ENCODE measurements around the gene UBTD2.
"Not testable (repeated sequence)": the region's sequence is repeated elsewhere in the genome, so short reads cannot be mapped to it uniquely, and the experiment has no call there.

UBTD2 gene

DNA sequence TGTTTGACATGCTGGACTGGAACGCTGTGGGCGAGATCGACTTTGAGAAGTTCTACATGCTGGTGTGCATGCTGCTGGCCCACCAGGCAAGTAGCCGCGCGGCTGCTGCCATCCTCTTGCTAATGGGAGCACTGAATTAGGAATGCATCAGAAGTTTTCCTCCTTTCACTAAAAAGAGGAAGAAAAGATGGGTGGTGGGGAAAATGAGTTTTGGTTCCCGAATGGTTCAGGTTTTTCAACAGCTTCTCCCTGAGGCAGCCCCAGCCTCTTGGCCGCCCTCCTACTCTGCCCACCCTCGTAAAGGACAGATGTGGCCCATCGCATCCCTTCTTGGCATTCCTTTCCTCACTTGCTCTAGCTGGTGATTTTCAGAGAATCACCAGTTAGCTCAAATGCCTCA lies 84.1 kb downstream of the UBTD2 start:
- DNase-seq (ENCODE audit: low read depth in 2 of 3, low spot score in 1 of 3): no peak

DNA sequence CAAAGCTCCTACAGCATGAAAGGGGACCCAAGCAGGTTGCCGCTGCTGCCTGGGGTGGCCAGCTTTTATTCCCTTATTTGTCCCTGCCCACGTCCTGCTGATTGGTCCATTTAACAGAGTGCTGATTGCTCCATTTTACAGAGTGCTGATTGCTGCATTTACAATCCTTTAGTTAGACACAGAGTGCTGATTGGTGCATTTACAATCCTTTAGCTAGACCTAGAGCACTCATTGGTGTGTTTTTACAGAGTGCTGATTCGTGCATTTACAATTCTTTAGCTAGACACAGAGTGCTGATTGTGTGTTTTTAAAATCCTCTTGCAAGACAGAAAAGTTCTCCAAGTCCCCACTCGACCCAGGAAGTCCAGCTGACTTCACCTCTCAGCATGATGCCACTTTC lies 85.8 kb downstream of the UBTD2 start:
- not testable (repeated sequence) for DNase-seq (ENCODE audit: low read depth in 2 of 3, low spot score in 1 of 3)

DNA sequence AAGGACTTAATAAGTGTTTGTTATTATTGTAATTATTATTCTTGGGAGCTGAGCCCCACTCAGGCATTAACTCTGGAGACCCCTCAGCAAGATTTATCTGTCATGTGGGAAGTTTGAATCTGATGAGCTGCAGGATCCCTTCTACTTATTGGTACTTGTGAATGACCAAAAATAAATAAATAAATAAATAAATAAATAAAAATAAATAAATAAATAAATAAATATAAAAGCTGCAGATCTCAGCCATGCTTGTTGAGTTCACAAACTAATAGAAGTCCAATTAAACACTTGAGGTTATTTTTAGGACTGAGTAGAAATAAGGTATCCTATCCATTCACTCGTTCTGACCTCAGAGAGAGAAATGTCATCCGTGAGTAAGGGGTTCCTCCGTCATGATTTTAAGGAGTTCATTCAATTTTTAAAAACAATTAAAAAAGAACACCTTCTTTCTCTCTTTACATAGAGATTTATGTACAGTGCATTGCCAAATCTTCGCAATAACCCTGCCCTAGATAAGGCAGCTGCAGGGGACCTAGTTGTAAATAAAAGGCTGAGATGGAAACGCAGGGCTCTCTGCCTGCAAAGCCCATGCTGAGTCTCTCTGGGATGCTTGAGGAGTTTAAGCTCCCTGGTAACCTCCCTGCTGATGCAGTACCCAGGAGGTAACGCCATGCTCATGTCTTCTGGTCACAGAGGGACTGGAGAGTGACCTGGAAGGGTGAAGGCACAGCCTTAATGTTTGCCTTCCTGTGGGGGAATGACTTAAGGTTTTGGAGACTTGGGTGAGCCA lies 88.4 kb downstream of the UBTD2 start:
- no peak for DNase-seq (ENCODE audit: low read depth in 2 of 3, low spot score in 1 of 3)

DNA sequence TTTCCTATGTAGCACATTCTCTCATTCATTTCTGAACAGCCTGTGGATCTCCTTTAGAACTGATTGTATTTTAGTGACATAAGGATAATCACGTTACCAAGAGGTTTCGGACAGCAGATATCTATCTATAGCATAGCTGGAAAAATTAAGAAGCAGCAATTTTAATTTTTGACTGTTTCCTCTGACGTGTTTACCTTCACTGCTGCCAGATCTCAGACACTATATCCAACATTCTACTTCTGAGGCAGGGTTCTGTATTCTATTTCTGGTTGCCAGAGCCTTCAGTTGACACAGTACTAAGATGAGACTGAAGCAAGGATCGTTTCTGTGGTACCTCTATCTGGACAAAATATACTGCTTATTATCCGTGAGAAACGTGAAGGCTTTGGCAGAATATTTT lies 89.7 kb downstream of the UBTD2 start, which contains the start of gene EFCAB9:
Gene EFCAB9, plus strand, starts transcription at position 301 of the 400 bp plus-strand sequence. Its CDS starts 1 bp downstream, at position 302.
- no peak for DNase-seq (ENCODE audit: low read depth in 2 of 3, low spot score in 1 of 3)

DNA sequence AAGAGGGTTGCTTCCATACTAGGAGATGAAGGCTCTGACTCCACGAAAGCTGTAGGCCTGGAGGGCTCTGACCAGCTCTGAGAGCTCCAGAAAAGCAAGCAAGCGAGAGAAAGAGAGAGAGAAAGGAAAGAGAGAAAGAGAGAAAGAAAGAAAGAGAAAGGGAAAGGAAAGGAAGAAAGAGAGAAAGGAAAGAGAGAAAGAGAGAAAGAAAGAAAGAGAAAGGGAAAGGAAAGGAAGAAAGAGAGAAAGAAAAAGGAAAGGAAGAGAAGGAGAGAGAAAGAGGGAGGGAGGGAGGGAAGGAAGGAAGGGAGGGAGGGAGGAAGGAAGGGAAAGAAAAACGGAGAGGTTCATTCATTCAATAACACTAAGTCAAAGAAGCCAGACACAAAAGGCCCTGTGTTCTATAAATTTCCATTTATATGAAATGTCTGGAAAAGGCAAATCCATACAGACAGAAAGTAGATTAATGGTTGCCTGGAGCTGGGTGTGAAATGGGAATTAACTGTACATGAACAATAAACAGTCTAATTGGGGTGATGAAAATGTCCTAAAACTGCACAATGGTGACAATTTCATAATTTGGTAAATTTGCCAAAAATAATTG lies 93.8 kb downstream of the UBTD2 start:
- no peak for DNase-seq (ENCODE audit: low read depth in 2 of 3, low spot score in 1 of 3)

DNA sequence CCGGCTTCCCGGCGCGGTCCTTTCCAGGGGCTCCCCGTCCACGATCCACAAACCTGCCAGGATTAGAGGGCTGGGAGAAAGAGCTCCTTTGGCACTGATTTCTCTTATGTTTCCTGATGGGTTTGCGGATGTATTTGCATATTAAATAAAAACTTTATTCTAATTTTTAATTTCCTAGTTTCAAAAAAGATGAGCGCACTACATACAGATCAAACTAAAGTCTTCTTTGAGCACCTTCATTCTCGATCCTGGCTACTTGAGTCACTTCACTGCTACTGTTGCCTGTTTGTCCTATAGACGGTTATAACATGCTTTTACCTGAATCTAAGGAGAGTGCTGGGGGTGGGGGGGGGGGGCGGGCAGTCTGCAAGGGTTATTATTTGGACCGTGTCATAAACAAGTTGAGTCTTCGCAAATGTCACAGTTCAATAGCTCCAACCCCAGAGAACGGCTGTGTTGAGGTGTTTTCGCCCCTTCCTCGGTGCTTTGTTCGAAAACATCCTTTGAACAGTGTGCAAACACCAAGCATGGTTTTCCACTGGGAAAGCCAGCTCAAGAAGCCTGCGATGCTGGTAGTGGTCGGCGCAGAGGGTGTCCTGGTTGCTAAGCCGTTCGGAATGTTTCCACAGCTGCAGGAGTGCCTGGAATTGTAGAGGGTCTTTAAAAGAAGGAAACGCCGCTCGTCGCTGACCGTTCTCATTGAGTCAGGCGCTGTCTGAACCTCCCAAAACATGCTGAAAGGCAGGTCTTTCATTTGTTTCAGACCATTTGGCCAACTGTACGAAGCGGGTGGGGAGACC lies 94.5 kb downstream of the UBTD2 start:
- DNase-seq (ENCODE audit: low read depth in 2 of 3, low spot score in 1 of 3): no peak

DNA sequence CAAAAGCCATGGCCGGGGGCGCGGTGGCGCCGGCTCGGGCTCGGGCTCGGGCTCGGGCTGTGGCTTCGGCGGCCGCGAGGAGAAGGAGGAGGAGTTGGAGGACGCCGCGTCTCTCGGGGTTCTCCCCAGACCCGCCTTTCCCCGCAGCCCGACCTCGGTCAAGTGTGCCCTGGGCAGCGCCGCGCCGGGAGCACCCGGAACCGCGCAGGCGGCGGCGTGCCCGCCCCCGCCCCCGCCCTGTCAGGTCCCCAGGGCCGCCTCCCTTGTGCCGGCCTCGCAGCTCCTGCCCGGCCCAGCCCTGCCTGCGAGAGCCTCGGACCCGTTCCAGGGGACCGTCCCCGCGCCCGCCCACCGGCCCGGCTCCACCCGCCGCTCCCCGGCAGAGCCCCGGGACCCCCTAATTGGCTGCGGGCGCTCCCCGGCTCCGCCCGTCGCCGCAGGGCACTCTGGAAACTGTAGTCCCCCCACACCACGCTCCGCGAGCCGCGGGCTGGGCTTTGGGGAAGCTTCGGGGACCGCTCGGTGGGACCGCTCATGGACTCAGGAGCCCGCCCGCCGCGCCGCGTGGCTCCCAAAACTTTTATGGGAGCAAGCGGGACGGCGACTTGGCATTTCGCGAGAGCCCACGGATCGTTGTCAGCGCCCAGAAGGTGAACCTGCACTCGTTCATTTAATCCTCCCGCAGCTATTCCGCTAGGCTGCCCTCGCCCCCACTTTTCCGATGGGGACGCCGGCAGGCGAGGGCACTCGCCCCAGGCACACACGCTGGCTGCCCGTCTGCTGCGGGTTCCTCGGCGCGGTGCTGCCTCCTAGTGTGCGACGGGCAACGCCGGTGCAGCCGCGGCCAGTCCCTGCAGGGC lies 95.3 kb downstream of the UBTD2 start, which contains the start of gene STK10:
Gene STK10, minus strand, starts transcription at position 192 of the 860 bp plus-strand sequence. Its CDS starts 182 bp downstream, at position 10.
- peak; percentile 80 to 88 (median 84) for DNase-seq (ENCODE audit: low read depth in 2 of 3, low spot score in 1 of 3)

DNA sequence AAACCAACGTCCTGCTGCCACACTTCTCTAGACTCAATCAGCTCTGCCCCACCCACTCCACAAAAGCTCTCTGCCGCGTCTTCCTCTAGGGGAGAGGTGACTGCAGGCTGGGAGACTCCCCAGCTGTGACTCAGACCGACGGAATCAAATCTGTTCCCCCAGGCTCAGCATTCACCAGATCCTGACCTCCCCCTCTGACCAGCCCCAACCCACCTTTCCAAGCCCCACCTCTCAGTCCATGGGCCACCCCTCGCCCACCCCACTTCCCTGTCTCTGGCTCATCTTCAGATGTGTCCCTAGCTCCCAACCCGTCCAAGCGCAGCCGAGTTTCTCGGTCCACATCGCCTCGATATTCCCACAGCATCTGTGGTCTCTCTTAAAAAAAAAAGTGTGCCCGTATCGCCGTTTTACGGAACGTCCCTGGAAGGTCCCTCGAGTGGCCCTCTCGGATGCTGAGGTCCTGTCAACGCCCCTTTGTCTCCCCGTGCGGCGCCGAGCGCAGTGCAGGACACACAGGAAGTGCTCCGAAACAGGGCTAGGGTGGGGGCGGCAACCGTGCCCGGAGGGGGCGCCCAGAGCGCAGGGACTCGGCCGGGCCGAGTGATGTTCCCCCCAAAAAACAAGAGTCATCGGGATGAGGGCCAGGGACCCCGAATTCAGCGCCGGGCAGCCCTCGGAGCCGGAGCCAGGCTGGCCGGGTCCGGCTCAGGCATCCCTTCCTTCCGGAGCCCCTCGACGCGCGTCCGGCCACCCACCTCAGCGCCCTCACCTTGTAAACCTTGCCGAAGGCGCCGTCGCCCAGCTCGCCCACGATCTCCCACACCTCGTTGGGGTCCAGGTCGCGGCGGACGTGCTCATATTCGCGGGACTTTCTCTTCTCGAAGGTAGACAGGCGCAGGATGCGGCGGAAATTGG lies 96.2 kb downstream of the UBTD2 start:
- peak in 1 of 3 donors; percentile 53 for DNase-seq (ENCODE audit: low read depth in 2 of 3, low spot score in 1 of 3)

DNA sequence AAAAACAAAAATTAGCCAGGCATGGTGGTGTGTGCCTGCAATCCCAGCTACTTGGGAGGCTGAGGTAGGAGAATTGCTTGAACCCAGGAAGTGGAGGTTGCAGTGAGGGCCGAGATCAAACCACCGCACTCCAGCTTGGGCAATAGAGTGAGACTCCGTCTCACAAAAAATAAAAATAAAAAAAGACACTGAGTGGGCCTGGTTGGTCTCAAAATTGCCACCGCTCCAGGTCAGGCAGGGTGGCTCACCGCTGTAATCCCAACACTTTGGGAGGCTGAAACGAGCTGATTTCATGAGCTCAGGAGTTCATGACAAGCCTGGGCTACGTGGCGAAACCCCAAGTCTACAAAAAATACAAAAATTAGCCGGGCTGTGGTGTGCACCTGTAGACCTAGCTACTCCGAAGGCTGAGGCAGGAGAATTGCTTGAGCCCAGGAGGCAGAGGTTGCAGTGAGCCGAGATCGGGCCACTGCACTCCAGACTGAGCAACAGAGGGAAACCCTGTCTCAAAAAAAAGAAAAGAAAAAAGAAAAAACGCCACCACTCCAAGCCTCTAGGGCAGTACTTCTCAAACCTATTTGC lies 97.4 kb downstream of the UBTD2 start:
- no peak for DNase-seq (ENCODE audit: low read depth in 2 of 3, low spot score in 1 of 3)

DNA sequence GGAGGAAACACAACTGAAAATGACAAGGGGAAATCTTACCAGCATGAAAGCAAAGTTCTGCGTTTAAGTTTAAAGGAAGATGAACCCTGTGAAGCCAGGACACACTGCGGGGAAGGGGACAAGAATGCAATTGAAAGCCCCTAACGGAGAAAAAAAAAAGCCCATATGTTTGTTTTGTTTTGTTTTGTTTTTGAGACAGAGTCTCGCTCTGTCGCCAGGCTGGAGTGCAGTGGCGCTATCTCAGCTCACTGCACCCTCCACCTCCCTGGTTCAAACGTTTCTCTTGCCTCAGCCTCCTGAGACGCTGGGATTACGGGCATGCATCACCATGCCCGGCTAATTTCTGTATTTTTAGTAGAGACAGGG lies 98.5 kb downstream of the UBTD2 start:
- no peak for DNase-seq (ENCODE audit: low read depth in 2 of 3, low spot score in 1 of 3)

DNA sequence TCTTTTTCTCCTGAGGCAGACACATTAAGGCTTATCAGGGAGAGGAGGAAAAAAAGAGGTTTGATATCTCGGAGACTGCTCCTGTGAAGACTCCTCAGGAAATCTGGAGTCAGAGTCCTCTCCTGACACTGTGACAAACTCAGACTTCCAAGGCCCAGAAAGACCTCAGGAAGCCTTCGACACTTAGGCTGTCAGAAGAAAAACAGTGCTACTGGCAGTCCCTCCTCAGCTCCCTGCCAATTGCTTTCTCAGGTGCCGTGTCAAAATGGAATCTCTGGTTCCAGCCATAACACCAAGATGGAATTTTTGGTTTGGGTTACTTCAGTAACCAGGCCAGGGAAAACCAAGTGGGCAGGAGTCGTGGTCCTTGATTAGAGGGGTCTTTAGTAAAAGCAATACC lies 99.7 kb downstream of the UBTD2 start:
- DNase-seq (ENCODE audit: low read depth in 2 of 3, low spot score in 1 of 3): no peak

DNA sequence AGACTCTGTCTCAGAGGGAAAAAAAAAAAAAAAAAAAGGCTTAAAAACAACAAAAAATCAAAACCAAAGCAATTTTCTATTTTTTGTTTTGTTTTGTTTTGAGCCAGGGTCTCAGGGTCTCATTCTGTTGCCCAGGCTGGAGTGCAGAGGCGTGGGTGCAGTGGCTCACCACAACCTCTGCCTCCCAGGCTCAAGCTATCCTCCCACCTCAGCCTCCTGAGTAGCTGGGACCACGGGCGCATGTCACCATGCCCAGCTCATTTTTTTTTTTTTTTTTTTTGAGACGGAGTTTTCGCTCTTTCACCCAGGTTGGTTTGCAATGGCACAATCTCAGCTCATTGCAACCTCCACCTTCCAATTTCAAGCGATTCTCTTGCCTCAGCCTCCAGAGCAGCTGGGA lies 101.3 kb downstream of the UBTD2 start:
- no peak for DNase-seq (ENCODE audit: low read depth in 2 of 3, low spot score in 1 of 3)

DNA sequence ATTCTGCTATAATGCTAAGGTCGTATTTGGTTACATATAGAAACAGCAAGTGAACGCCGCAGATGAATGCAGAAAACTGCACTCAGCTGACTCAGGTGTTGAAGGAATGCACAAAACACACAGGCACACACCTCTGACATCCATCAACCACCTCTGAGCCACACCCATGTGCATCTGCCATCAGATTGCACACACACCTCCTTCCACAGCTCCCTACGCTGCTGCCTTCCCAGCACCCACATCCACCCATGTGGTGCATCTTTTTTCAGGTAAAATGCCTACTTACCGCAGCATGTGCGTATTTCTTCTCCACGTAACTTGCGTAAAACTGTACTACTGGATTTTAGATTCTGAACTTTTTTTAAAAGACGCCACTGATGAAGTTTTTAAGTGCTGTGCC lies 102.6 kb downstream of the UBTD2 start:
- DNase-seq (ENCODE audit: low read depth in 2 of 3, low spot score in 1 of 3): no peak

DNA sequence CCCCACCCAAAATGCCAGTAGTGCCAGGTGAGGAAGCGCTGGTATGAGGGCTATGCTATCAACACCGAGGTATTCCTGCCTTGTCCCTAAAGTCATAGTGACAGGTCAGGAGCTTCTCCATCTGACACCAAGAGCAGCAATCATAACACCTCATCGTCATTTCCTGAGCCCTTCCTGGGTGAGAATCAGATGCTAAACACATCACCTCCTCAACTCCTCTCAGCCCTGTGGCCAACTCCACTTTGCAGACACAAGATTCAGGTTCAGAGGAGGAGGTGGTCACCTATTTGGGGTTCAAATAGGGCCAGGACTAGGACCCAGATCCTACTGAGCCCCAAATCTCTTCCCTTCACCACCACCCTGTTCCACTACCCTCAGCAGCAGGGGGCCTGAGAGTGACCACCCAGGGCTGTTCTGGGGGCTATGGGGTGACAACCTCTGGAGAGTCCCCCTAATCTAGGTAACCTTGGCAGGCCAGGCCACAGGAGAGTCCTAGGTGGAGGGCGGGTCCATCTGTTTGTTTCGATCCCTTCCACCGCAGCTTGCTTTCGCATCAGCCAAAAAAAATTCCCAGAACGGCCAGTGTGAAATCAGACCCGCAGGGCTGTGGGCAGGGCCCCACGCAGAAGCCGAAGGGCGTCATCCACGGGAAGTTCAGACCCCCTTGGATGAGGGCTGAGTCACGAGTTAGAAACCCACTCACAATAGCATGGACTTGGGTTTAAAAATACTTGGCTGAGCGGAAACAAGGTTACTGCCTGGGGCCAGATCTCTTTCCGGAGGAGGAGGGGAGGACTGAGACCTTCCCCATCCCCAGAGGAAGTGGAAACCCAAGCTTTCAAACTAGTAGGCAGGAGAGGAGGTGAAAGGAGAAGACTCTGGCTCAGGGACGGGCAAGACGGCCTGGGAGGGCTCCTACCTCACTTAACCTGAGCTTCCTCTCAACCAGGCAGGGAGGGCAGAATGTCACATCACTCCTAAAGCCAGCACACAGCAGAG lies 104.3 kb downstream of the UBTD2 start:
- DNase-seq (ENCODE audit: low read depth in 2 of 3, low spot score in 1 of 3): no peak

DNA sequence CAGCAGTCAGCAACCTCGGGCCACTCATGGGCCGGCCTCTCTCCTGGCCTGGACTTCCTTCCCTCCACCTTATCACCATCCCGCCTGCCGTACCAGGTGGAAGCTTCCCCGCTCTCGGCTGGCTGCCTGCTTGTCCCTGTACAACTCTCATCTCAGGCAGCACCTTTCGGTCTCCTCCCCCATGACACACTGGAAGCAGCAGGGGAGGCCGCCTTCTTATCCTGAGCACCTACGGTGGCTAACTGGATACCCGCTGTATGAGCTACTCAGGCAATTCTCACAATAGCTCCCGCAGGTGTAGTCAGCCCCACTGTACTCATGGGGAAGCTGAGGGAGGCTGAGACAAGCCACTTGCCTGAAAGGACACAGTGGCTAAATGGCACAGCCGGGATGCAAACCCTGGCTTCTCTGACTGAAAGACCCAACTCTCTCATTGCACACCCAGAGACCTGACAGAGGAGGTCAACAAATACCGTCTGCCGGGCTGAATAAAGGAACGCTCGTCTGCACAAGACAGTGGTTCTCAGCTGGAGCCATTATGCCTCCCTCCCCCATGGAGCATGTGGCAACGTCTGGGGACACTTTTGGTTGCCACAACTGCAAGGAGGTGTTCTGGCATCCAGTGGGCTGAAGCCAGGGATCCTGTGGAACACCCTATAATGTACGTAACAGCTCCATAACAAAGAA lies 105.1 kb downstream of the UBTD2 start:
- no peak for DNase-seq (ENCODE audit: low read depth in 2 of 3, low spot score in 1 of 3)

DNA sequence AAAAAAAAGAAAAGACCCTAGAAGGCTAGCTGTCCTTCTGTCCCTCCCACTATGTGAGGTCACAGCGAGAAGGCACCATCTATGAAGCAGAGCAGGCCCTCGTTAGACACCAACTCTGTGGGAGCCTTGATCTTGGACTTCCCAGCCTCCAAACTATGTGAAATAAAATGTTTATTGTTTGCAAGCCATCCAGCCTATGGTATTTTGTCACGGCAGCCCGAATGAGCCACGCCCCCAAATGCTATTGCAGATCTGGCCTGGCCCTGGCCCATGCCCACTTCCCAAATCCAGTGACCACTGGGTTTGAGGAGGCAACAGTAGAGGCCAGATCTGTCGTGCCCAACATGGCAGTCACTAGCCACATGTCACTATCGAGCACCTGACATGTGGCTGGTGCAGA lies 106.4 kb downstream of the UBTD2 start:
- DNase-seq (ENCODE audit: low read depth in 2 of 3, low spot score in 1 of 3): no peak

DNA sequence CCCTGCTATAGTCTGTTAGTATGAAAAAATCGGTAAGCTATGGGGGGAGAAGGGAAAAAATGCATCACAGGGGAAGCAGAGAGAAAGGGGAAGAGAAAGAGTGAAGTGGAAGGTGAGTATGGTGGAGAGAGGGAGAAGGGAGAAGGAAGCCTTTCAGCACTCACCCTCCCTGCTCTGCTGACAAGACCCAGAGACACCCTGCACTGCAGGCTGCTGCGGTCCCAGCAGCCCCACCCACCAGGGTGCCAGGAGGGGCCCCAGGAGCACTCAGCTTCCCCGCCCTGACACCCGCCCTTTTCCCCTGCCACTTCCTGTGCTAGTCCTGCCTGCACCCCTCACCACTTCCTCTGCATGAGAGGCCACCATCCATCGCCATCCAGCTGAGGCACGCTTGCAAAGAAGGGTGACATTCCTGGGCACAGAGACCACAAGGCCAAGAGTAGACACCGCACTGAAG lies 108.3 kb downstream of the UBTD2 start:
- DNase-seq (ENCODE audit: low read depth in 2 of 3, low spot score in 1 of 3): peak; percentile 81 to 87 (median 87)

Measured in stimulated activated CD4-positive, alpha-beta T cell treated with anti-CD3 and anti-CD28 coated beads, Interleukin-12 subunit alpha, Interleukin-12 subunit beta, amount 100 ng/mL, for 48 hours (primary cell).